GM18517 (cell line): ENCODE data around the gene ELF1.
"Not testable (repeated sequence)": the region's sequence is repeated elsewhere in the genome, so short reads cannot be mapped to it uniquely, and the experiment has no call there.

Experiments
- ATAC-seq: cut with Tn5 transposase; IDR thresholded peaks from one replicate; pipeline ENCODE4 v1.9.1; 2021; ENCODE audit warnings: mild to moderate bottlenecking, moderate library complexity; ENCODE audit not compliant: unreplicated experiment

Gene ELF1

DNA sequence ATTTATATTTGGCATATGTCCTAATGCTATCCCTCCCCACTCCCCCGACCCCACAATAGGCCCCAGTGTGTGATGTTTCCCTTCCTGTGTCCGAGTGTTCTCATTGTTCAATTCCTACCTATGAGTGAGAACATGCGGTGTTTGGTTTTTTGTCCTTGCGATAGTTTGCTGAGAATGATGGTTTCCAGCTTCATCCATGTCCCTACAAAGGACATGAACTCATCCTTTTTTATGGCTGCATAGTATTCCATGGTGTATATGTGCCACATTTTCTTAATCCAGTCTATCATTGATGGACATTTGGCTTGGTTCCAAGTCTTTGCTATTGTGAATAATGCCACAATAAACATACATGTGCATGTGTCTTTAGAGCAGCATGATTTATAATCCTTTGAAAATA lies 23.3 kb upstream of the ELF1 start:
- not testable (repeated sequence) for ATAC-seq

DNA sequence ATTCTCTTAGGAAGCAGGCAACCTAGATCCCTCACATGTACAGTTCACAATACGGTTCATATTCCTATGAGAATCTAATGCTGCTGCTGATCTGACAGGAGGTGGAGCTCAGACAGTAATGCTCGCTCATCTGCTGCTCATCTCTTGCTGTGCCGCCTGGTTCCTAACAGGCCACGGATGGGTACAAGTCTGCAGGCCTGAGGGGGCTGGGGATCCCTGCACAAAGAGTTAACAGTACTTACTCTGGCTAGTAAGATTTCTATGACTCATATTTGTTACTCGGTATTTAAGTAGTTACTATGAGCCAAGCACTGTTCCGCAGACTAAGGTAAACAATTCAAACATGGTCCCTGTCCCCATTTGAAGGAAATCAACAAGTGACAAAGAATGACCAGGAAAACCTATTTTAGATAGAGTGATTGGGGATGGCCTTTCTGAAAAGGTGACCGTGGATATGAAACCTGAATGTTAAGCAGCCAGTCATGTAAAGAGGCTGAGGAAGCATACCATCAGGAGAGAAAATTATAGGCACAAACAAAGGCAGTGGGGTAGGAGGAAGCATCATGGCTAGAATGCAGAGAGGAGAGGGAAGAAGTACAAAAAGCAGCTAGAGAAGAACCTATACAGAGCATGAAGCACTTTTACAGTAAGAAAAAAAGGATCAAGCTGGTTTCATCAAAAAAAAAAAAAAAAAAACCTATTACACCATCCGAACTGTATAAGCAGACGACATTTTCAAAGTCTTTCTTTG lies 21.6 kb upstream of the ELF1 start:
- no peak for ATAC-seq

- ATAC-seq = no peak
Measured at GRCh38 chr13:41039746-41040145, 20.6 kb upstream of the ELF1 start.

- ATAC-seq = not testable (repeated sequence)
Measured at GRCh38 chr13:41036557-41036956, 17.4 kb upstream of the ELF1 start.

- no peak for ATAC-seq
Measured at GRCh38 chr13:41034881-41035280, 15.8 kb upstream of the ELF1 start.

GRCh38 chr13:41034382-41034781 lies 15.3 kb upstream of the ELF1 start:
- ATAC-seq = no peak

DNA sequence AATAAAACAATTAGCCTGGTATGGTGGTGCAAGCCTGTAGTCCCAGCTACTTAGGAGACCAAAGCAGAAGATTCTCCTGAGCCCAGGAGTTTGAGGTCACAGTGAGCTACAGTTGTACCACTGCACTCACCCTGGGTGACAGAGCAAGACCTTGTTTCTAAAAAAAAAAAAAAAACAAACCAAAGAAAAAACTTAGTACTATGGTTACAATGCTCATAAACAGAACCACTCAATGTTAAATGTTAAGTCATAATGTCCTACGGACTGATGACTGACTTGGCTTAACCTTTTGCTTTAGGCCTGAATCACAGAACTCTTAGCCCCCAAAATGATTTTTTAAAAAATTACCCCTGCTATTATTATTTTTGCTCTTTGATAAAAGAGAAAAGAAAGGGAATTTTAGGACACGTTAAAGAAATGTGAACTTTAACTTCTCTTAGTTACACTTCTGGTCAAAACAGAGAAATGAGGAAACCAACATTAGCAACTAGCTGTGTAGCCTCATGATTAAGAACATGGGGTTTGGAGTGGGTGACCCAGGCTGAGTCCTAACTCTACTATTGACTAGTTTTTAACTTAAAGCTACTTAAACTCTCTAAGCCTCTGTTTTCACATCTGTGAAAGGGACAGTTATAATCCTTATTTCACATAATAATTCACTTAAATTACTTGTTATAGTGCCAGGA lies 13.7 kb upstream of the ELF1 start:
- ATAC-seq = no peak

DNA sequence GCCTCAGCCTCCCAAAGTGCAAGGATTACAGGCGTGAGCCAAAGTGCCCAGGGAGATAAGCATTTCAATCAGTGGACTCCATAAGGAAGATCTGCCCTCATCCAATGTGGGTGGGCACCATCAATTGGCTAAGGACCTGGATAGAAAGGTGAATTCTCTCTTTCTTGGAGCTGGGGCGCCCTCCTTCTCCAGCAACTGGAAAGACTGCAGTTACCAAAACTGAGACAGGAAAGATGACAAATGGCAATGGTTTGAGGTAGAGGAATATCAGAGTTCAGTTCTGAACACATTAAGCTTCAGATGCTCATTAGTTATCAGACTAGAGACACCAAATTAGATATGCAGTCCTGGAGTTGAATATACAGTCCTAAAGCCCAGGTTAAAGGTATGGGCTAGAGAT lies 10.5 kb upstream of the ELF1 start:
- ATAC-seq = no peak

DNA sequence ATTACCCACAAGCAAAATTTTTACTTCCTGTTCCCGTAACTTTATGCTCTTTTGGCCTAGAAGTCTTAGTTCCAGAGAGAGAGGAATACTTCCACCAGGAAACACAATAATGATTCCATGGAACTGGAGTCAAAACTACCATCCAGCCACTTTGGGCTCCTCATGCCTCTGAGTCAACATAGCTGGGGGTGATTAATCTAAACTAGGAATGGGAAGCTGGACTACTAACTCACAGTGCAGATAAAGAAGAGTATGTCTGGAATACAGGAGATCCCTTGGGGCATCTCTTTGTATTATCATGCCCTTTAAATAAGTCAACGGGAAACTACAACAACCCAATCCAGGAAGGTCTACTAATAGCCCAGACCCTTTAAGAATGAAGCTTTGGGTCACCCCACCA lies 8.9 kb upstream of the ELF1 start:
- ATAC-seq = no peak

DNA sequence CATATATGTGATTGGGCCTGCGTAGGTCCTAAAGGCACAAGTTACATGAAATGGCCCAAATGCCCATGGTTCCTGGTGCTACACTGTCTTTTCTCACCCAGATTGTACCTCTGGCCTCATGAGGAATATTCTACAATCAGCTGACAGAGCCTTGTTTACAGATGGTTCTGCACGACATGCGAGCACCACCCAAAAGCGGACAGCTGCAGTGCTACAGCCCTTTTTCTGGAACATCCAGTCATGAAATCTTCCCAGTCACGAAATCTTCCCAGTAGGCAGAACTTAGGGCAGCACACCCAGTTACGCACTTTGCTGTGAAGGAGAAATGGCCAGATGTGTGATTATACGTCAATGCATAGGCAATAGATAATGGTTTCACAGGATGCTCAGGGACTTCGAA lies 7.7 kb upstream of the ELF1 start:
- no peak for ATAC-seq

- no peak for ATAC-seq
Measured at GRCh38 chr13:41025518-41025917, 6.4 kb upstream of the ELF1 start.

DNA sequence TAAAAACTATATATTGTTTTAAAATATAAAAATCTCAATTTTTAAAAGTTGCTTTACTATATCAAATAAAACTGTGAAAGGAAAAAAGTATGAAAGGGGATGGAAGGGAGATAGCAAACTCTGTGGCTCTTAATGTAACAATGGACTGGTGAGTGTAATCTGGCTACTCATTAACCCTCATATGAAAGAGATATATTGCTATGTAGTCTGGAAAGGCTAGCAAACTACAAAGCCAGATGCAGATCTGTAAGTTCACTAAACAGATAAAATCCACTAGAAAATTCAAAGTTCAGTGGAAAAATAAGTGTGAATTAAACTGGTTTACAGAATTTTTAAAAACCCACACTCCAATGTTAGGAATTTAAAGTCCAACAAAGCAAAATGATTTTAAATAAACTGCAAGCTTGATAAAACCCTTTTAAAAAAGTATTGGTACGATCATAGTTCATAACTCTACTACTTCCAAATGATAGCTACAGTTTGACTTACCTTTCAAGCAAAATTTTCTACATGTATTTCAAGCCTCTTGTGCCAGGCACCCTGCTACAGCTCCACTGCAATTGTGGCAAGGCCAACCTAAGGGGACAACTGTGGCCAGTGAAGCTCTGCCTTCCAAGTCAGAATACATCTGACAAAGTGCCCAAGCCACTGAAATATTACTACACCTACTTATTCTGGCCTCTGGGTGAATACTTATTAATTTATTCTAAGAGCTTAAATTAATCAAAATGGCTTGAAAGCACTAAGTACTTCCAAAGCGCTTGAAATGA lies 647 bp upstream of the ELF1 start:
- no peak for ATAC-seq

DNA sequence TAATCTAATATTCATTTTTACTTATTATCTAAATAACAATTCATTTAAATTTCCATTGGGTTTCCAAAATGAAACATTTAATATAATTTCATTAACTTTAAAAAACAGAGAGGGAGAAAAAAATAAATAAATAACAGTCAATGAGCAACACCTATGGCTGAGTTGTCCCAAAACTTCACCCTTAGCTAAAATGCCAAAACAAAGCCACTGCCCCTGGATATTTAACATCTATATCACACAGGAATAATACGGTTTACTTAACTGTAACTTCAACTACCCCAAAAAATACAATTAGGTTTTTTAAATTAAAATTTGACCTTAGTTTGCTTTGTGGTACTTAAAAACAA lies 541 bp downstream of the ELF1 start:
- ATAC-seq = no peak

DNA sequence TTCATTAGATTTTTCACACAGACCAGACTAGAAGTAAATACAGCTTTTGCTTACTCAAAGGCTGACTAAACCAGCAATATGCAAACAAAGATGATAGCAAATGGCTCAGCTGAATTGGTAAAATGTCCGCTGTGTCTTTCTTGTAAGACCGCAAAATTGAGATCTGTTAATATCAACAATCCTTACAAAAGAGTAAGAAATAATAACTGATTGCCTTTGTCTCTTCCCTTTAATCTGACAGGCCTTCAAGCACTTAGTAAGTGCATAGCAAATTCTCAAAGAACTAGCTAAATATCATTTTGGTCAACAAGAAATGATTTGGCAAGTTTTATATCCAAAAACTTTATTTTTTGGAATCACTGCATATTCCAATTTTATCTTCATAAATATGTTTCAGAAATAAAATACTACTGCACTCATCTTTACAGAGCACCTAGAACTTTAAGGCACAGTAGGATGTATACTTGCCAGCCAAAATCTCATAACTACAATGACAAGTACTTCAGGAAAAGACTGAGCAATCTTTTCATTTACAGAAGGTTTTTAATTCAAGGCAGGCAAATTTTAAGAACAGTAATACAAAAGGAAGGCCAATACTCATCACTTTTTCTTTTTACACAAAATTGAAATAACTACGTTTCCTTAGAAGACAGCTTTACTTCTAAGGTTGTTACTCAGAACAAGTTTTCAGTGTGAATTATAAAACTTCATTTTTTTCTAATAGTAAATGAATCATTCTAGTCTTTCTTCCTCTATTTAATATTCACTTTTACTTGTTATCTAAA lies 1.1 kb downstream of the ELF1 start:
- ATAC-seq = no peak

- ATAC-seq = no peak
Measured at GRCh38 chr13:41017159-41017558, 2.0 kb downstream of the ELF1 start.

- ATAC-seq = no peak
Measured at GRCh38 chr13:41015920-41016319, 3.2 kb downstream of the ELF1 start.

DNA sequence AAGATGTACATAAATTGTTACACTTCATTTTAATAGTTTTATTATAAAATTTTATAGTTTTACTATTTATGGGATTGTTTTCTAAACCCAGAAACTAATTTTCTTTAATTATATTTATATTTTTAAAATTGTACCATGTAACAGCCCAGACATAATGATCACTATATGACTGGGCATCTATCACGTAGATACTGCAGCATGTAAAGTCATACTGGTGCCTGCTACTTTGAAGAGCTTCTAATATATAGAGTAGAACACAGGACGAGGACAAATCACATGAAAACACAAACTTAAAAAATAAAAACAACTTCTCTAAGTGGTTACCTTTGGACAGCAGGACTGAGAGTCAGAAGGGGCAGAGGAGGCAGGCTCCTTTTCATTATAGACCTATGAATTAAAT lies 5.3 kb downstream of the ELF1 start:
- ATAC-seq = no peak

- no peak for ATAC-seq
Measured at GRCh38 chr13:41012536-41012935, 6.6 kb downstream of the ELF1 start.

DNA sequence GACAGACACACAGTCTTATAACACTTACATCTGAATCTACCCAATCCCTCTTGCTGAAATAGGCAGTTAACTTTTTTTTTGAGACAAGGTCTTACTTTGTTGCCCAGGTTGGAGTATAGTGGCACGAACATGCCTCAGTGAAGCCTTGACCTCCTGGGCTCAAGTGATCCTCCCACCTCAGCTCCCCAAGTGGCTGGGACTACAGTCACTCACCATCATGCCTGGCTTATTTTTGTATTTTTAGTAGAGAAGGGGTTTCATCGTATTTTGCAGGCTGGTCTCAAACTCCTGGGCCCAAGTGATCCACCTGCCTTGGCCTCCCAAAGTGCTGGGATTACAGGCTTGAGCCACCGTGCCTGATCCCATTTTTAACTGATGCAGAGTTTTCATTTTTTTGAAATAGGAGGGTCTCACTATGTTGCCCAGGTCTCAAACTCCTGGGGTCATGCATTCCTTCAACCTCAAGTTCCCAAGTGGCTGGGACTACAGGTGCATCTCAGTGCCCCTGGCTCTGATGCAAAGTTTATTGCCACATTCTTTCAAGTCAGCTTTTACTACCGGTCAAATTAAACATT lies 7.6 kb downstream of the ELF1 start:
- ATAC-seq = no peak

DNA sequence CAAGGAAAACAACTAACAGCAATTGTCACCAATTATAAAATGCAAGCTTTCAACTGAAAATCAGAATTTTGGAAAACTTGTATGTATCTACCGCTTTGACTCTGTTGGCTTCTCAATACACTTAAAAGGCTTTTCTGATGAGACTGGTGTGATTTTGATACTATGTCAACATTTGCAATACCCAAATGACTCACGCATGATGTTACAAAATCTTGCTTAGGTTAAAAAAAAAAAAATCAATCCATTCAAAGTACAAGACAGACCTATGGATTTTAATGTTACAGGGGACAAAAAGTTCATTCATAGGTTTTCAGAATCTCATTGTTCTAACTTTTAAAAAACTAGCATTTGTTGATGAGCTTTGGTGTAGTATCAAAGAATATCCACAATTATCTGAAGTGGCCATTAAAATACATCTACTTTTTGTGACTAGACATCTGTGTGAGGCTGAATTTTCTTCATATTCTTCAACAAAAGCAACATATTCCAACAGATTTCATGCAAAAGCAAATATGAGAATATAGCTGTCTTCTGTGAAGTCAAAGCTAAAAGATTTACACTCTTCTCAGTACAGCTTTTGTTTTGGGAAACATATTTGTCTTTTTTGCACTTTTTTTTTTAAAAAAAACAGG lies 10.7 kb downstream of the ELF1 start:
- no peak for ATAC-seq
